Activated naive CD8-positive, alpha-beta T cell treated with anti-CD3 and anti-CD28 coated beads for 36 hours (primary cell): ENCODE data around the gene GPNMB. TPM values are rescaled to one million over a fixed set of nuclear protein-coding genes. Genes with fewer than 3 reads are reported as not detected.

Experiments
- DNase-seq: peaks from one replicate; pipeline ENCODE4 v3.0.0; 2021
- H3K27ac Mint-ChIP-seq: one replicate; pipeline ENCODE4 v1.8.0; 2022; ENCODE audit warnings: mild to moderate bottlenecking, moderate library complexity, mixed read lengths
- H3K27me3 Mint-ChIP-seq: one replicate; pipeline ENCODE4 v1.8.0; 2022; ENCODE audit warnings: mild to moderate bottlenecking, mixed read lengths
- H3K36me3 Mint-ChIP-seq: one replicate; pipeline ENCODE4 v1.8.0; 2021; ENCODE audit warnings: mild to moderate bottlenecking, mixed read lengths
- H3K4me1 Mint-ChIP-seq: one replicate; pipeline ENCODE4 v1.8.0; 2021; ENCODE audit warnings: mixed read lengths
- H3K4me3 Mint-ChIP-seq: one replicate; pipeline ENCODE4 v1.8.0; 2022; ENCODE audit warnings: mild to moderate bottlenecking, moderate library complexity, mixed read lengths
- H3K9me3 Mint-ChIP-seq: one replicate; pipeline ENCODE4 v1.8.0; 2022; ENCODE audit warnings: mixed read lengths
- total RNA-seq, 2 experiments: library from RNA; stranded (reverse); gene quantifications; one replicate each; pipeline ENCODE4 v1.2.3, GENCODE V29; 2021

The GPNMB gene
- total RNA-seq, 2 experiments from 2014 or later: 1.8 to 1.9 TPM

DNA sequence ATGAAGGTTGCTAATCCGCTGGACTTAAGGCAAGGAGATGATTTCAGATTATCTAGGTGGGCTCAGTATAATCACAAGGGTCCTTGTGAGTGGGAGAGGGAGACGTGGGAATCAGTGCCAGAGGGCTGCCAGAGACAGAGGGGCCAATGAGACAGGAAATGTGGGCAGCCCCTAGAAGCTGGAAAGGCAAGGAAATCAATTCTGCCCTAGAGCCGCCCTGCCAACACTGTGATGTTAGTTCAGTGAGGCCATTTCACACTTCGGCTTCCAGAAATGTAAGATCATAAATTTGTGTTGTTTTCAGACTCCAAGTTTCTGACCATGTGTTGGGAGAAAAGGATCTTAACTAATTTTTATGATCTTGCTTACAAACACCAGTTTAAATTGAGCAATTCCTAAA, 3.6 kb upstream of the GPNMB start:
- no peak overlapping the region for H3K4me3 Mint-ChIP-seq

DNA sequence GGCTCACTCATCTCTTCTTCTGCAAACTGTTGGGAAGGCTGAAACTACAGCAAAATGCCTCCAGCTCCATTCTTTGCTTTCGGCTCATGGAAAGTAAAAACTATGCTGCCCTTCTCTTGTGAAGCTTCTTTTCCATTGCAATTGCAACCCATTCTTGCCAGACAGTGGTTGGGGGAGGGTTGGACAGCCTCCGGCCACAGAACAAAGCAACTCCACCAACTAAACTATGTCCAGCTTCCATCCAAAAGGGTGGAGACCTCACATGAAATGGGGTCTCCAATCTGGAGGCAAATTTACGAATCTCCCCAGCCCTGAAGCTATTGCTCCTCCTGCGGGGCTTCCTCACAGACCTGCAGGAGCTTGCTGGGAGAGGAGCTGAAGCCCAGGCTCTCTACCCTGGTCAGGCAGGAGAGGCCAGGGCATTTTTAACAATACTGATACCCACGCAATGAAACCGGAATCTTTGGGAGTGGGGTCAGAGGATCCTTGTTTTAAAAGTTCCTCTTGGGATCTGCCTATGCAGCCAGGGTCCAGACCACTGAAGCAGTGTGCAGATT, 549 bp downstream of the GPNMB start:
- H3K27ac Mint-ChIP-seq: no peak overlapping the region
- H3K9me3 Mint-ChIP-seq: peaks cover 4% of the 10 kb centered on the region
- H3K4me3 Mint-ChIP-seq: no peak overlapping the region
- no peaks in the 10 kb centered on the region for H3K4me1 Mint-ChIP-seq
- H3K27me3 Mint-ChIP-seq: peaks cover 82% of the 10 kb centered on the region
- DNase-seq: no peak
- H3K36me3 Mint-ChIP-seq: no peaks in the 10 kb centered on the region

More for the DNA sequence above, 3.6 kb upstream of the GPNMB start:
- no peaks in the 10 kb centered on the region for H3K36me3 Mint-ChIP-seq
- H3K27me3 Mint-ChIP-seq: peaks cover 41% of the 10 kb centered on the region
- H3K4me1 Mint-ChIP-seq: no peaks in the 10 kb centered on the region
- DNase-seq: no peak
- no peaks in the 10 kb centered on the region for H3K9me3 Mint-ChIP-seq
- H3K27ac Mint-ChIP-seq: no peak overlapping the region

DNA sequence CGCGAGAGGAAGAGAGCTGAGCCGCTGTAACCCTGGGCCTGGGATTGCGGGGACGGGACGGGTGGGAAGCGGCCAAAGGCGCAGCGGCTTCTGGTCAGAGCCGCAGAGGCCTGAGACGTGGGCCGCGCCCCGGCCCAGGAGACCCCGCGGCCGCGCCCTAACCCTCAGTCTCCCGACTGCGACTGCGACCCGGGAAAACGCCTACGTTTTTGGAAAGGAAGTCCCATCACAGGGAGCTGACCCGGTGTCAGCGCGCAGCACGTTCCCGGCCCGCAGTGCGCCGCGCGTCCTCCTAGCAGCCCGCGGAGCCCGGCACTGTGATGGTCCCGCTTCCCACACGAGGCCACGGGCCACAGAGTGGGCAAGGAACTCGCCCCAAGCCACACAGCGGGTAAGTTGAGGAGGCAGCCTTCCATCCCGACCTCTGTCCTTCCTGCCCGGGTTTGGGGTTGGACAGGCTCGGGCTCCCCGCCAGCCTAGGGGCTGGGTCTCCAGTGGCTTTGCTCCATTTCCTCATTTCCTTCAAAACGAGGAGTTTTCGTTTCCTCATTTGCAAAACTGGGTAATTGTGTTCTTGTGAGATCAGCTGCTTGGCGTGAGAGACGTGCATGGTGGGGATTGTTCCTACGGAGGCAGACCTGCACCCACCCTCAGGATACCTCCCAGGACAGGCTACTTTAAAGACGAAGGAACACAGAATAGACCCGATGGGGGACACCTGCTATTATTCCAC, 1.2 kb downstream of the GPNMB start:
- H3K36me3 Mint-ChIP-seq: no peaks in the 10 kb centered on the region
- peak overlapping the region; percentile 44 for H3K4me3 Mint-ChIP-seq
- peaks cover 83% of the 10 kb centered on the region for H3K27me3 Mint-ChIP-seq
- H3K27ac Mint-ChIP-seq: no peak overlapping the region
- peaks cover 5% of the 10 kb centered on the region for H3K9me3 Mint-ChIP-seq
- no peaks in the 10 kb centered on the region for H3K4me1 Mint-ChIP-seq
- DNase-seq: no peak

DNA sequence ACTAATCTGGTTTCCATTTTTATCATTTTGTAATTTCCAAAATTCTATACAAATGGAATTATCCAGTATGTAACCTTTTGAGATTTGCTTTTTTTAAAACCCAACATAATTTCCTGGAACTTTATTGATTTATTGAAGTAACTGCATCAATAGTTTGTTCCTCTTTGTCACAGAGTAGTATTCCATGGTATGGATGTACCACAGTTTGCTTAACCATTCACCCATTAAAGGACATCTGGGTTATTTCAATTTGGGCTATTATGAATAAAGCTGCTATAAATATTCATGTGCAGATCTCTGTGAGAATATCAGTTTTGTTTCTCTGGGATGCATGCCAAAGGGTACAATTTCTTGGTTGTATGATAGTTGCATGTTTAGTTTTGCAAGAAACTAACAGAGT, 2.9 kb downstream of the GPNMB start:
- Mint-ChIP-seq H3K4me1 (no peaks in the 10 kb centered on the region), H3K4me3 (no peak overlapping the region), H3K36me3 (no peaks in the 10 kb centered on the region), H3K27ac (no peak overlapping the region), H3K27me3 (peaks cover 79% of the 10 kb centered on the region), H3K9me3 (peaks cover 5% of the 10 kb centered on the region)
- DNase-seq: no peak

DNA sequence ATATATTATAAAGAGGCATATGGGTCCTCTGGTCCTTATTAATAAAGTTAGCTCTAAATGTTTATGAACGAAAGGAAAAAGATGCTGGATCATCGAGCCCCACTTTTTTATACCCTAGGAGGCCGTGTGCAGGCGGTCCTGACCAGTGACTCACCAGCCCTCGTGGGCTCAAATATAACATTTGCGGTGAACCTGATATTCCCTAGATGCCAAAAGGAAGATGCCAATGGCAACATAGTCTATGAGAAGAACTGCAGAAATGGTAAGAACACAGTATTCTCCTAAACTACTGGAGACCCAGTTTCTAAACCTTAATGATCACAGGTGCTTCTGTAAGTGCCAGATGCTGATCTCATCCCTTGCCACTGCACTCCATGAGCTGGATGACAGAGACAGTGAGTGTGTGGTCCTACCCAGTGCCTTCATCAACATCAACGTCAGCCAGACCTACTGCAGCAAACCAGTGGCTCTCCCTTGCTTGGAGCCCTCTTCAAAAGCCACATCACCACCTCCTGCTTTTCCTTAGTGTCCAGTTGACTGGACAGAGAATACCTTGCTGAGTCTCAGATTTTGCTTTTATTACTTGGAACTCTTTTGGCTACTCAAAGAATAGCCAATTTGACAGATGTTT, 7.6 kb downstream of the GPNMB start:
- Mint-ChIP-seq H3K36me3 (no peaks in the 10 kb centered on the region), H3K4me1 (no peaks in the 10 kb centered on the region), H3K27ac (no peak overlapping the region)

DNA sequence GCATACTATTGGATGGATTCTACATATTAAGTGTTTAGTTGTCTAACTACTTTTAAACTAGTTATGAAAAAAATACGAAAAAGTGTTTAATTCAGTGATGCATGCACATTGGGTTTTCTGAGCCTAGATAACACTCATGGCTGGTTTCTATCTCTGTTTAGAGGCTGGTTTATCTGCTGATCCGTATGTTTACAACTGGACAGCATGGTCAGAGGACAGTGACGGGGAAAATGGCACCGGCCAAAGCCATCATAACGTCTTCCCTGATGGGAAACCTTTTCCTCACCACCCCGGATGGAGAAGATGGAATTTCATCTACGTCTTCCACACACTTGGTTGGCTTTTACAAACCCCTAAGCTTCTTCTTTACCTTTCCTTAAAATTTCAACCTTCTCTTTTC, 10.2 kb downstream of the GPNMB start:
- Mint-ChIP-seq H3K36me3 (no peaks in the 10 kb centered on the region), H3K27me3 (peaks cover 36% of the 10 kb centered on the region), H3K9me3 (peaks cover 3% of the 10 kb centered on the region), H3K4me1 (no peaks in the 10 kb centered on the region), H3K4me3 (no peak overlapping the region), H3K27ac (no peak overlapping the region)
- no peak for DNase-seq

More for the DNA sequence above, 7.6 kb downstream of the GPNMB start:
- H3K27me3 Mint-ChIP-seq: peaks cover 61% of the 10 kb centered on the region
- no peak overlapping the region for H3K4me3 Mint-ChIP-seq
- DNase-seq: no peak
- H3K9me3 Mint-ChIP-seq: peaks cover 5% of the 10 kb centered on the region

DNA sequence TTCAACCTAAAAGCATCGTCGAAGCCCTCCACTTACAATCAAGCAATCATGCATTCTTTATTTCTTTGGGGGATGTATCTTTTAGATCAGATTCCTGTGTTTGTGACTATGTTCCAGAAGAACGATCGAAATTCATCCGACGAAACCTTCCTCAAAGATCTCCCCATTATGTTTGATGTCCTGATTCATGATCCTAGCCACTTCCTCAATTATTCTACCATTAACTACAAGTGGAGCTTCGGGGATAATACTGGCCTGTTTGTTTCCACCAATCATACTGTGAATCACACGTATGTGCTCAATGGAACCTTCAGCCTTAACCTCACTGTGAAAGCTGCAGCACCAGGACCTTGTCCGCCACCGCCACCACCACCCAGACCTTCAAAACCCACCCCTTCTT, 13.8 kb downstream of the GPNMB start:
- DNase-seq: no peak
- Mint-ChIP-seq H3K27me3 (peaks cover 21% of the 10 kb centered on the region), H3K4me3 (no peak overlapping the region), H3K4me1 (peaks cover 3% of the 10 kb centered on the region), H3K27ac (no peak overlapping the region), H3K36me3 (no peaks in the 10 kb centered on the region), H3K9me3 (no peaks in the 10 kb centered on the region)

DNA sequence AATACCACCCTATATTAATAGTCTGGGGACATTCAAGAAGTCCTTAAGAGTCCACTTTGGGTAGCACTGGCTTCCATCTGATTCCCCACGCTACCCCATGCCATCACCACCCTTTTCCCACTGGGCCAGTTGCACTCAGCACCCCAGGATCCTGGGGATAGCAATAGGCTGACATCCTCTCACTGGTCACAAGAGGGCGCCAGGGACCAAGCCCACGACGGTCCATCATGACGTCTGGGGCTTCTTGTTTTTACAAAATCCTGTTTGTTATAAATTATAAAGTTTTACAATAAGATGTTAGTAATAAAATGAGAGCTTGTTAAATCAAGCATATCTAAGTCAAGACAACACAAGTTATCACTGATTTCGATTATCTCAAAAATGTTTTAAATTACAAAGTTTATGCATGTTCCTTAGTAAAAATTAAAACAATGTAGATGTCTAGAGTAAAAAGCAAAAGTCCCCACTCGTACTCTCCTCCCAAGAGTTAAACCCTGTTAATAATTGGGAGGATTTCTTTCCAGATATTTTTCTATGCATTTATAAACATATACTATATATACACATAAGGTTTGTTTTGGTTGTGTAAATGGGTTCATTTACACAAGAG, 15.4 kb downstream of the GPNMB start:
- DNase-seq: peak; percentile 58
- no peaks in the 10 kb centered on the region for H3K36me3 Mint-ChIP-seq
- no peaks in the 10 kb centered on the region for H3K9me3 Mint-ChIP-seq
- no peak overlapping the region for H3K27ac Mint-ChIP-seq
- H3K4me1 Mint-ChIP-seq: peaks cover 3% of the 10 kb centered on the region
- peaks cover 9% of the 10 kb centered on the region for H3K27me3 Mint-ChIP-seq
- H3K4me3 Mint-ChIP-seq: no peak overlapping the region

DNA sequence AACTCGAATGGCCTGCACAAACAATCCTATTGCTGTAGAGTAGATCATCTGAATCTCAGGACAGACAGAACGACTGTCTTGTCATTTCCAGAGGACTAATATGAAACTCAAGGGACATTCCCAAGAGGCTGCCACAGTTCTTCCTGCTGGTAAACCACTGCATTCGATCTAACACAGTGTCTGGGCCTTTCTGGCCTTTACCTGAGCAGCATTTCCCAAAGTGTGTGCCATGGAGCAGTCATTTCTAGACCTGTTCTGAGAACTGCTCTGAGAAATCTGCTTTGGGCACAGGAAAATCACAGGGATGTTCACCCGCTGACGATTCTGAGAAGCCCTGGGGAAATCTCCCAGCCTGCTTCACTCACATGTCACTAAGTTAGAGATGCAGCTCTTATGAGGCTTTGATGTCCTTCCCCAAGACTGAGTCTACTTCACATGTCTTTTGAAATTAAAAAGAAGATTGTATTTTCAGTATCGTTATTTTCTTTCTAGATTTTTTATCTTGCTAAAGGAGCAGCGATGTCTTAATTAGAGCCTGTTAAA, 18.4 kb downstream of the GPNMB start:
- Mint-ChIP-seq H3K27me3 (peaks cover 4% of the 10 kb centered on the region), H3K36me3 (no peaks in the 10 kb centered on the region), H3K4me1 (peaks cover 3% of the 10 kb centered on the region), H3K27ac (no peak overlapping the region), H3K4me3 (no peak overlapping the region), H3K9me3 (no peaks in the 10 kb centered on the region)
- DNase-seq: no peak

DNA sequence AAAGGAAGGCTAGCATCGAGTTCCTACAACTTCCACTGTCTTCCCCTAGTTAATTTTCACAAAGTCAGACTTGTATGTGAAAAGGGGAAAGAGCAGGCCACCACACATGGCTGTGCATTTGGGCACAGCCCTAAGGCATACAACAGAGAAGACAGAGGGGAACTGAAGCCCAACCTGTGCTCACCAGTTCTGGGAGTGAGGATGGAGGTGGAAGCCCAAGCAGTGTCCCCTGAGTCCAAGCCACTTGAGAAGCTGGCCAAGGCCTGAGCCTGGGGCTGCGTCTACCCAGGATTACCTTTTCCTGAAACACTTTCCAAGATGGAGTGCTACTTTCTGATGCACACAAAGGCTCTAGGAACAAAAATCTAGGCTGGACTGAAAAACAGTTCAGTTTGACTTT, 20.3 kb downstream of the GPNMB start:
- DNase-seq: no peak
- H3K4me3 Mint-ChIP-seq: no peak overlapping the region
- peaks cover 3% of the 10 kb centered on the region for H3K4me1 Mint-ChIP-seq
- H3K36me3 Mint-ChIP-seq: no peaks in the 10 kb centered on the region
- no peaks in the 10 kb centered on the region for H3K9me3 Mint-ChIP-seq
- no peak overlapping the region for H3K27ac Mint-ChIP-seq
- peaks cover 4% of the 10 kb centered on the region for H3K27me3 Mint-ChIP-seq

DNA sequence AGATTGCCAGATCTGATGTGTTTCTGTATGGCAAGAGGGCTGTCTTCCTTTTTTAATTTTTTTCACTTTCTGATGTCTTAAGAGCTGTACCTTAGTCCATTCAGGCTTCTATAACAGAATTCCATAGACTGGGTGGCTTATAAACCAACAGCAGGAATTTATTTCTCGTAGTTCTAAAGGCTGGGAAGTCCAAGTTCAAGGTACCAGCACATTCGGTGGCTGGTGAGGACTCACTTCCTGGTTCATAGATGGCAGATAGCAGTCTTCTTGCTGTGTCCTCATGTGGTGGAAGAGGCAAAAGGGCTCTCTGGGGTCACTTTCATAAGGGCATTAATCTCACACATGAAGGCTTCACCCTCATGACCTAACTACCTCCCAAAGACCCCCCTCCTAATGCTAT, 20.8 kb downstream of the GPNMB start:
- Mint-ChIP-seq H3K4me3 (no peak overlapping the region), H3K27ac (no peak overlapping the region), H3K9me3 (no peaks in the 10 kb centered on the region), H3K36me3 (no peaks in the 10 kb centered on the region), H3K27me3 (peaks cover 7% of the 10 kb centered on the region), H3K4me1 (peaks cover 3% of the 10 kb centered on the region)
- DNase-seq: no peak

DNA sequence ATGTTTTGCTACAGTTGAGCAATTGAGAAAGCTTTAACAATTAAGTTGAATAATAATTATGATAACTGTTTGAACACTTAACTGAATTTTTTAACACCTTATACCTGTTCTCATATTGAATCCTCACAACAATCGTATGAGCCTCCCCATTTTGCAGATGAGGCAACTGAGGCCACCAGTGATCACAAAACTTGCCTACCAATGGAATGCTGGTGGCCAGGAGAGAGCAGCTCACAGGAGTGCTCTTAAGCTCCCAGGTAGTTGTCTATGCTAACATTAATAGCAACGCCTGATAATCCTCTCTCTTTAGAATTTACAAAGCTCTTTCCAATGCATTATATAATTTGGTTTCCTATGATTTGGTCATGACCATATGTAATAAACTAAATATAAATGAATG, 21.6 kb downstream of the GPNMB start:
- H3K27ac Mint-ChIP-seq: no peak overlapping the region
- H3K9me3 Mint-ChIP-seq: no peaks in the 10 kb centered on the region
- DNase-seq: no peak
- H3K36me3 Mint-ChIP-seq: no peaks in the 10 kb centered on the region
- H3K4me1 Mint-ChIP-seq: peaks cover 7% of the 10 kb centered on the region
- peaks cover 9% of the 10 kb centered on the region for H3K27me3 Mint-ChIP-seq
- no peak overlapping the region for H3K4me3 Mint-ChIP-seq

DNA sequence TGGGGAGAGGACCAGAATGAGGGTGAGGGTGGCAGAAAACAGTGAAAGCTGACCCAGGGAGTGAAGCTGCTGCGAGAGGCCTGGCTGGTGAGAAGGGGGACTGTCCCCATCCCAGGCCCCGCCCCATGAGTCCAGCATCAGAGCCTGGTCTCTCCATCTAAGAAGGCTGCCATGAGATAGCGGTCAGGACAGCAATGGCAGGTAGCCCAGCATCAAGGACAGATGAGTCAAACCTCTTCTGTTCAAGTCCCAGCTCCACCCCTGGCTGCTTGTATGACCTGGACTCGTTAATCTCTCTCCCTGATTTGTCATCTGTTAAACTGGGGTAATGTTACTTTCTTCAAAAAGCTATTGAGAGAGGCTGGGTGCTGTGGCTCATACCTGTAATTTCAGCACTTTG, 22.2 kb downstream of the GPNMB start:
- DNase-seq: no peak
- Mint-ChIP-seq H3K27ac (no peak overlapping the region), H3K36me3 (no peaks in the 10 kb centered on the region), H3K4me1 (peaks cover 13% of the 10 kb centered on the region), H3K27me3 (peaks cover 9% of the 10 kb centered on the region), H3K9me3 (no peaks in the 10 kb centered on the region), H3K4me3 (no peak overlapping the region)

DNA sequence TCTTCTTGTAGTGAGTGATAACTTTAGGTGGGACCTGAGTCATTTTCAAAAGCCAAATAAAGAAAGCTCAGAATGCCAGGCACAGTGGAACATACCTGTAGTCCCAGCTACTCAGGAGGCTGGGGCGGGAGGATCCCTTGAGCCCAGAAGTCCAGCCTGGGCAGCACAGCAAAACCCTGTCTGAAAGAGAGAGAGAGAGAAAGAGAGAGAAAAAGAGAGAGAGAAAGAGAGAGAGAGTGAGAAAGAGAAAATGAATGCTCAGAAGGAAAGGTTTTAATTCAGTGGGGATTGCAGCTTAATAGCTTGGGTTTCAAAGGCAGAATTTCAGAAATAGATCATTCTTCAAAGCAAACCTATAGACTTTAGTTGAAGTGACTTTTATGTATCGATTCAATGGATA, 25.7 kb downstream of the GPNMB start:
- DNase-seq: no peak
- Mint-ChIP-seq H3K27me3 (peaks cover 9% of the 10 kb centered on the region), H3K4me3 (no peak overlapping the region), H3K36me3 (no peaks in the 10 kb centered on the region), H3K27ac (no peak overlapping the region), H3K4me1 (peaks cover 16% of the 10 kb centered on the region), H3K9me3 (no peaks in the 10 kb centered on the region)

DNA sequence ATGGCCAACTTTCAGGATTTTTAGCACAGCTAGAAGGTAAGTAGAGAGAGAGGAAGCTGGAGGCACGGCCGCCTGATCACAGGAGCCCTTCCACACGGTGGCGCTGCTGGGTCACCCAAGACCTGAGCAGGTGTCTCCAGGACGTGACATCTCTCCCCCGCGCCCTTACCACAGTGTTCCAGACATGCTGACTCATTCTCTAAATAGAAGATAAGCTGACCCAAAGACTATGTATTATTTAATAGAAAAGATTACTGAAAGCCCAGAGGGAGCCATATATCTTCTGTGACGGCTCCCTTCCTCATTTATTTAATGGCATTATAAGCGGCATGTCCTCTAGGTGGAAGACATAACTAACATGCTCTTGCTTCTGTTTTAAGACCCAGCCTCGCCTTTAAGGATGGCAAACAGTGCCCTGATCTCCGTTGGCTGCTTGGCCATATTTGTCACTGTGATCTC, 26.6 kb downstream of the GPNMB start:
- H3K27me3 Mint-ChIP-seq: peaks cover 9% of the 10 kb centered on the region
- H3K4me3 Mint-ChIP-seq: peak overlapping the region; percentile 66
- H3K27ac Mint-ChIP-seq: peak overlapping the region; percentile 43

More for the DNA sequence above, 26.6 kb downstream of the GPNMB start:
- DNase-seq: peak; percentile 88
- Mint-ChIP-seq H3K9me3 (no peaks in the 10 kb centered on the region), H3K36me3 (no peaks in the 10 kb centered on the region), H3K4me1 (peaks cover 20% of the 10 kb centered on the region)
